SU-DHL-6 (cell line): Measurements from ENCODE around the gene TAPT1.

Experiments used
- H2AFZ ChIP-seq: fragments of 200-600 bp; sonication (generic); 2 replicates; pipeline ENCODE4 v1.6.1; 2014; ENCODE audit warnings: low read depth, mild to moderate bottlenecking, moderate library complexity, mixed read lengths, antibody characterized with exemption, low read length; ENCODE audit not compliant: severe bottlenecking
- H3F3A ChIP-seq: fragments of 200-600 bp; shearing (Covaris generic); 2 replicates; pipeline ENCODE4 v1.6.0; 2016; ENCODE audit warnings: antibody characterized with exemption, mild to moderate bottlenecking; ENCODE audit not compliant: insufficient read depth
- H3K27ac ChIP-seq: fragments of 200-600 bp; sonication (generic); 2 replicates; pipeline ENCODE4 v1.5.1; 2016; ENCODE audit warnings: low read depth, mild to moderate bottlenecking, low read length, moderate library complexity, mixed read lengths
- H3K27me3 ChIP-seq: fragments of 200-600 bp; sonication (generic), shearing (Covaris generic); 2 replicates; pipeline ENCODE4 v1.6.0; 2014; ENCODE audit warnings: mild to moderate bottlenecking, low read length
- H3K36me3 ChIP-seq: fragments of 200-600 bp; sonication (generic); 2 replicates; pipeline ENCODE4 v1.6.1; 2014; ENCODE audit warnings: mild to moderate bottlenecking, low read length, mixed read lengths
- H3K4me2 ChIP-seq: fragments of 300-600, 200-600 bp; shearing (Covaris generic), sonication (generic); 2 replicates; pipeline ENCODE4 v1.6.0; 2014; ENCODE audit warnings: low read length, low read depth, mild to moderate bottlenecking; ENCODE audit not compliant: poor library complexity, severe bottlenecking
- H3K4me3 ChIP-seq: fragments of 200-600 bp; sonication (generic); 2 replicates; pipeline ENCODE4 v1.5.1; 2014; ENCODE audit warnings: antibody characterized with exemption, low read length, mild to moderate bottlenecking, mixed read lengths; ENCODE audit not compliant: insufficient read depth, poor library complexity, severe bottlenecking
- H3K79me2 ChIP-seq: fragments of 200-600 bp; sonication (generic); 2 replicates; pipeline ENCODE4 v1.6.1; 2014; ENCODE audit warnings: mild to moderate bottlenecking, low read length, moderate library complexity; ENCODE audit not compliant: insufficient read depth
- H3K9ac ChIP-seq: fragments of 200-600 bp; sonication (generic); 2 replicates; pipeline ENCODE4 v1.7.0; 2014; ENCODE audit warnings: mild to moderate bottlenecking, low read length
- H3K9me2 ChIP-seq: fragments of 200-600 bp; sonication (generic); replicated peaks from 2 replicates; pipeline ENCODE4 v1.6.1; 2014; ENCODE audit warnings: low read length; ENCODE audit not compliant: insufficient read depth
- H3K9me3 ChIP-seq: fragments of 200-600 bp; sonication (generic); 2 replicates; pipeline ENCODE4 v1.6.1; 2014; ENCODE audit warnings: low read length, mixed read lengths; ENCODE audit not compliant: insufficient read depth
- H4K20me1 ChIP-seq: fragments of 200-600 bp; sonication (generic); 2 replicates; pipeline ENCODE4 v1.6.1; 2014; ENCODE audit warnings: low read depth, mild to moderate bottlenecking, antibody characterized with exemption, low read length, moderate library complexity, mixed read lengths
- CTCF ChIP-seq: fragments of 200-600 bp; sonication (generic); IDR thresholded peaks from one replicate; pipeline ENCODE4 v1.5.1; 2017; ENCODE audit warnings: antibody characterized with exemption, mild to moderate bottlenecking, low read length, moderate library complexity; ENCODE audit not compliant: insufficient read depth, poor library complexity, severe bottlenecking
- EZH2phosphoT487 ChIP-seq: fragments of 200-600 bp; sonication (generic), shearing (Covaris generic); conservative IDR thresholded peaks from 2 replicates; pipeline ENCODE4 v1.6.1; 2018; ENCODE audit warnings: mild to moderate bottlenecking, antibody characterized with exemption, low read length, moderate library complexity, mixed read lengths

TAPT1 gene

GRCh38 chr4:16269240-16269639 is 43.0 kb upstream of the TAPT1 start:
- Histone ChIP-seq H3K9me3 (no peaks in the 10 kb centered on the region), H3K9ac (no peak overlapping the region), H3K27ac (no peak overlapping the region), H3K9me2 (no peaks in the 10 kb centered on the region), H3K27me3 (no peaks in the 10 kb centered on the region), H3F3A (no peaks in the 10 kb centered on the region), H3K79me2 (no peaks in the 10 kb centered on the region), H2AFZ (no peak overlapping the region), H3K4me3 (no peak overlapping the region), H3K4me2 (no peak overlapping the region), H3K36me3 (no peaks in the 10 kb centered on the region), H4K20me1 (no peaks in the 10 kb centered on the region)
- TF ChIP-seq EZH2phosphoT487, result no peak

- no peaks in the 10 kb centered on the region for H3K9me3 ChIP-seq
- H2AFZ ChIP-seq, result no peak overlapping the region
Measured at GRCh38 chr4:16268290-16268689, 42.0 kb upstream of the TAPT1 start.

GRCh38 chr4:16267639-16268038 is 41.4 kb upstream of the TAPT1 start:
- no peaks in the 10 kb centered on the region for H3K36me3 ChIP-seq
- no peak overlapping the region for H3K4me3 ChIP-seq
- no peaks in the 10 kb centered on the region for H3F3A ChIP-seq
- H2AFZ ChIP-seq, result no peak overlapping the region
- no peak overlapping the region for H3K4me2 ChIP-seq
- no peaks in the 10 kb centered on the region for H3K27me3 ChIP-seq
- no peak overlapping the region for H3K9ac ChIP-seq
- no peaks in the 10 kb centered on the region for H3K9me3 ChIP-seq
- H3K79me2 ChIP-seq, result no peaks in the 10 kb centered on the region
- no peak overlapping the region for H3K27ac ChIP-seq
- no peak for TF ChIP-seq EZH2phosphoT487
- TF ChIP-seq CTCF, result no peak
- H3K9me2 ChIP-seq, result no peaks in the 10 kb centered on the region
- H4K20me1 ChIP-seq, result no peaks in the 10 kb centered on the region

More at GRCh38 chr4:16268290-16268689, 42.0 kb upstream of the TAPT1 start:
- Histone ChIP-seq H3K27me3 (no peaks in the 10 kb centered on the region), H3K27ac (no peak overlapping the region), H3F3A (no peaks in the 10 kb centered on the region), H3K4me3 (no peak overlapping the region), H3K36me3 (no peaks in the 10 kb centered on the region), H4K20me1 (no peaks in the 10 kb centered on the region), H3K9me2 (no peaks in the 10 kb centered on the region), H3K79me2 (no peaks in the 10 kb centered on the region), H3K9ac (no peak overlapping the region), H3K4me2 (no peak overlapping the region)
- TF ChIP-seq CTCF, result no peak

- H3K27me3 ChIP-seq, result no peaks in the 10 kb centered on the region
- TF ChIP-seq EZH2phosphoT487 (no peak), CTCF (no peak)
- no peaks in the 10 kb centered on the region for H3K9me2 ChIP-seq
- H3K79me2 ChIP-seq, result no peaks in the 10 kb centered on the region
- H3K4me2 ChIP-seq, result no peak overlapping the region
- H3K9me3 ChIP-seq, result no peaks in the 10 kb centered on the region
- H3K27ac ChIP-seq, result no peak overlapping the region
- no peaks in the 10 kb centered on the region for H3F3A ChIP-seq
- H3K36me3 ChIP-seq, result no peaks in the 10 kb centered on the region
- no peaks in the 10 kb centered on the region for H4K20me1 ChIP-seq
- H2AFZ ChIP-seq, result no peak overlapping the region
- no peak overlapping the region for H3K4me3 ChIP-seq
- no peak overlapping the region for H3K9ac ChIP-seq
Measured at GRCh38 chr4:16265820-16266219, 39.5 kb upstream of the TAPT1 start.
